Activated CD4-positive, alpha-beta T cell treated with anti-CD3 and anti-CD28 coated beads, Interleukin-2, amount 10 ng/mL, durations not matched to agents 24 days and 14 days (primary cell): ENCODE measurements around the gene GPX3. TPM values are rescaled to one million over a fixed set of nuclear protein-coding genes. Genes with fewer than 3 reads are reported as not detected.

Experiments used
- DNase-seq: peaks from one replicate; pipeline ENCODE4 v3.0.0; 2022
- H3K27ac Mint-ChIP-seq: one replicate; pipeline ENCODE4 v1.8.0; 2022; ENCODE audit warnings: mild to moderate bottlenecking, mixed read lengths
- H3K27me3 Mint-ChIP-seq: one replicate; pipeline ENCODE4 v1.8.0; 2022; ENCODE audit warnings: mixed read lengths
- H3K36me3 Mint-ChIP-seq: one replicate; pipeline ENCODE4 v1.8.0; 2022; ENCODE audit warnings: low read depth, mild to moderate bottlenecking, mixed read lengths
- H3K4me1 Mint-ChIP-seq: one replicate; pipeline ENCODE4 v1.8.0; 2021; ENCODE audit warnings: mixed read lengths
- H3K4me3 Mint-ChIP-seq: one replicate; pipeline ENCODE4 v1.8.0; 2022; ENCODE audit warnings: mild to moderate bottlenecking, moderate library complexity, mixed read lengths
- H3K9me3 Mint-ChIP-seq: one replicate; pipeline ENCODE4 v1.8.0; 2021; ENCODE audit warnings: mixed read lengths
- intact Hi-C: fragments of 100-400 bp; cut with micrococcal nuclease; formaldehyde crosslinking; loops from one replicate; pipeline ENCODE4 v1.15.1; 2023
- total RNA-seq: library from RNA; stranded (reverse); gene quantifications from 2 replicates; pipeline ENCODE4 v1.2.3, GENCODE V29; 2022

Gene GPX3
- total RNA-seq, 1 donor from 2014 or later = not detected

DNA sequence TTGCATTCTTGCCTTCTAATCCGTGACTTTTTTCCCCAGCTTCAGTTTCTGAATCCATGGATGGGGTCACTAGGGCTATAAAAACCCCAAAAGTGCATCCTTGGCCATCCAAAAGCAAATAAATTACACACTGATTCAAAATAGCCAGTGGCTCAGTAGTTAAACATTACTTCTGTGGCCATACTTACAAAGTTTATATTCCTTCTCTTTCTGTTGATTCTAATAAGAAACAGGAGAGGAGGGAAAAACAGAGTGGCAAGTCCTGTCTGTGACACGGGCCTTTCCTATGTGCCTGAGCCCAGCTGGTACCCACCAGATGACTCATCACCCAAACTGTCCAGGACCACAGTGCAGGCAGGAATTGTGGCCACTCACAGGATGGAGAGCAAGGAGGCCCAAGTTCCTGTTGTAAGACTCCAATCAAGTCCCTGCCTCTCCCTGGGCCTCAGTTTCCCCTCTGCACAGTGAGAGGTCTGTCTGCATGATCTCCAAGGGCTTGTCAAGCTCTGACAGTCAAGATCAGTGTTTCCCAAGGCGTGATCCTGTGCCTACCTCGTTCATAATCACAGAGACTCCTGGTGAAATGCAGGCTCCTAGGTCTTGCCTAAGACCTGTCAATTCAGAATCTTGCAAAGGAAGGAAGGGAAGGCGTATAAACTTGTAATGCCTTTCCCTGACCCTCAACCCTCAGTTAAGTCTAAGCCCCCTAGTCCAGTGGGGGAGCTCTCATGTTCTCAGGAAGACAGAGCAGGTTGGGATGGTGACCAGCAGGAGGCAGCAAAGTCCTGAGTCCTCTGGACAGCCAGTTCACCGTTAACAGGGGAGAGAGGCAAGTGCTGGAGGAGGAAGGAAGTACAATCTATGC lies 30.9 kb downstream of the GPX3 start:
- peaks cover 71% of the 10 kb centered on the region for H3K36me3 Mint-ChIP-seq
- no peaks in the 10 kb centered on the region for H3K27me3 Mint-ChIP-seq
- H3K9me3 Mint-ChIP-seq = no peaks in the 10 kb centered on the region
- H3K4me1 Mint-ChIP-seq = peaks cover 9% of the 10 kb centered on the region
- intact Hi-C loops = loop anchor here (1.0 to 2.0 kb wide), 3 partner anchors 36 to 114 kb away; no protein-coding TSS in a partner anchor
- no peak overlapping the region for H3K4me3 Mint-ChIP-seq
- peak; percentile 89 for DNase-seq
- peak overlapping the region; percentile 46 for H3K27ac Mint-ChIP-seq

GRCh38 chr5:151051931-151052608 lies 31.7 kb downstream of the GPX3 start:
- DNase-seq = no peak
- H3K9me3 Mint-ChIP-seq = no peaks in the 10 kb centered on the region
- H3K36me3 Mint-ChIP-seq = peaks cover 68% of the 10 kb centered on the region
- H3K4me3 Mint-ChIP-seq = no peak overlapping the region
- intact Hi-C loops = loop anchor here (1.0 to 2.0 kb wide), 3 partner anchors 35 to 113 kb away; no protein-coding TSS in a partner anchor
- peaks cover 9% of the 10 kb centered on the region for H3K4me1 Mint-ChIP-seq
- no peaks in the 10 kb centered on the region for H3K27me3 Mint-ChIP-seq
- H3K27ac Mint-ChIP-seq = peak overlapping the region; percentile 46

GRCh38 chr5:151052836-151053235 lies 32.4 kb downstream of the GPX3 start:
- peak overlapping the region; percentile 59 for H3K27ac Mint-ChIP-seq
- no peaks in the 10 kb centered on the region for H3K27me3 Mint-ChIP-seq
- H3K36me3 Mint-ChIP-seq = peaks cover 67% of the 10 kb centered on the region
- DNase-seq = no peak
- H3K4me1 Mint-ChIP-seq = peaks cover 12% of the 10 kb centered on the region
- intact Hi-C loops = no loop called here
- no peak overlapping the region for H3K4me3 Mint-ChIP-seq
- H3K9me3 Mint-ChIP-seq = no peaks in the 10 kb centered on the region

DNA sequence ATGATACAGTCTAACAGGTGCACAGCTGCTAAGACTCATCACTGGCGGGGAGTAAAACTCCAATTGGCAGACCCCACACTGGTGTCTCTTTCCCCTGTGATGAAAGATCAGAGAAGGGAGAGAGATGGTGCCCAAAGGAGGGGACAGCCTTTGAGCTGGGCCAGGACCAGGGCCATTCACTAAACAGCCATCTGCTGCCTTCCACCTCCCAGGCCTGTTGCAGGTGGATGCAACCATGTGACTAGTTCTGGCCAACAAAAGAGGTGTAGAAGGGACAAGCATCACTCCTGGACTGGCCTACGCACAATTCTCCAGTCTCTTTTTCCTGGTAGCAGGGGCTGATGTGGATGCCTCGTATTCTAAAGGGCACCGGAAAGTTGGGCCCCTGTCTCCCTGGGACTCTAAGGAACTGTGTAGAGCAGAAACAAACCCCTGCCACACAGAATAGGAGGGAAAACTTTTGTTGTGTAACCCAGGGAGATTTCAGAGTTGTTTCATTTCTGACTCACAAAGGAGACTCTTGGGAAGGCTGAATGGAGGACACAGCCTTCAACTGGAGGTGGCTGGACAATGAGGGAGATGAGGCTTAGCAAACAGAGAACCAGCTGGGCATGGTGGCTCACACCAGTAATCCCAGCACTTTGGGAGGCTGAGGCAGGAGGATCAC lies 33.5 kb downstream of the GPX3 start:
- intact Hi-C loops = no loop called here
- H3K9me3 Mint-ChIP-seq = no peaks in the 10 kb centered on the region
- H3K27ac Mint-ChIP-seq = peak overlapping the region; percentile 62
- H3K4me1 Mint-ChIP-seq = peaks cover 17% of the 10 kb centered on the region
- H3K4me3 Mint-ChIP-seq = no peak overlapping the region
- DNase-seq = no peak
- H3K36me3 Mint-ChIP-seq = peaks cover 66% of the 10 kb centered on the region
- no peaks in the 10 kb centered on the region for H3K27me3 Mint-ChIP-seq

DNA sequence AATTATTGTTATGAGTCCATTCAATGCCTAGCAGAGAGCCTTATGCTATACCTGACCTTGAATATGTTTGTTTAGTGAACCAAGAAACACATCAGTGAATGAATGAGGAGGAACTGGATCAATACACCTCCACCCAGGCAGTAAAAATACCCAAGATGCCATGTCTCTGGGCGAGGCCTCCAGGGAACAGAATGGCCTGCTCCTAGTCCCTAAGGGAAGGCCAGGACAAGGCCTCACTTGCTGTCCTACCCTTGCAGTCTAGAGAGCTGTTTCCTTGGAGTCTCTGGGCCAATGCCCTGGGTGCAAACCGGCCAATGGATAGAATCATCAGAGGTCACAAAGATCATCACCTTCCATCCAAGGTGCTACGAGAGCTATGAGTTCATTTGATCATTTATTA lies 34.3 kb downstream of the GPX3 start:
- no peaks in the 10 kb centered on the region for H3K27me3 Mint-ChIP-seq
- no peak overlapping the region for H3K27ac Mint-ChIP-seq
- peaks cover 69% of the 10 kb centered on the region for H3K36me3 Mint-ChIP-seq
- intact Hi-C loops = no loop called here
- no peak for DNase-seq
- H3K4me1 Mint-ChIP-seq = peaks cover 25% of the 10 kb centered on the region
- H3K4me3 Mint-ChIP-seq = no peak overlapping the region
- no peaks in the 10 kb centered on the region for H3K9me3 Mint-ChIP-seq

DNA sequence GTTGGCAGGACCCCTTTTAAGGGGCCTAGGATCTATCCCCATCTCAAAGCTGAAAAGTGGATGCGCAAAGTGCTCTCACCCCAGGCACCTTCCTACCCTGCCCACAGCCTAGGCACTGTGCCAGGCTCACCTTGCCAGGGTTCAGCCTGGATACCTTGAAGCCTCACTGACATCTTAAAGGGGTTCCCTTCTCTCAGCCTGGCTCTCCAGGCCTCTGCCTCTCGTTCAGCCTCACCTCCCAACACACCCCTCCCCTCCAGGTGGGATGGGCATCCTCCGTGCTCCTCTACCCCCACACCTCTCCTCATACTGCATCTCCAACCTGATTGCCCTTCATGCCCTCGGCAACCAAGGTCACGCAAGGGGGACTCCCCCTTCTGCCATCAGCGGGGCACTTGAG lies 34.9 kb downstream of the GPX3 start:
- intact Hi-C loops = no loop called here
- Mint-ChIP-seq H3K27ac (peak overlapping the region; percentile 52), H3K4me3 (no peak overlapping the region), H3K4me1 (peaks cover 31% of the 10 kb centered on the region), H3K36me3 (peaks cover 68% of the 10 kb centered on the region), H3K27me3 (no peaks in the 10 kb centered on the region), H3K9me3 (no peaks in the 10 kb centered on the region)
- no peak for DNase-seq

- H3K36me3 Mint-ChIP-seq = peaks cover 68% of the 10 kb centered on the region
- peak overlapping the region; percentile 62 for H3K27ac Mint-ChIP-seq
- H3K9me3 Mint-ChIP-seq = no peaks in the 10 kb centered on the region
- H3K4me1 Mint-ChIP-seq = peaks cover 39% of the 10 kb centered on the region
- H3K4me3 Mint-ChIP-seq = no peak overlapping the region
- intact Hi-C loops = no loop called here
- H3K27me3 Mint-ChIP-seq = no peaks in the 10 kb centered on the region
- DNase-seq = no peak
Measured at GRCh38 chr5:151056379-151057325, 36.3 kb downstream of the GPX3 start.

DNA sequence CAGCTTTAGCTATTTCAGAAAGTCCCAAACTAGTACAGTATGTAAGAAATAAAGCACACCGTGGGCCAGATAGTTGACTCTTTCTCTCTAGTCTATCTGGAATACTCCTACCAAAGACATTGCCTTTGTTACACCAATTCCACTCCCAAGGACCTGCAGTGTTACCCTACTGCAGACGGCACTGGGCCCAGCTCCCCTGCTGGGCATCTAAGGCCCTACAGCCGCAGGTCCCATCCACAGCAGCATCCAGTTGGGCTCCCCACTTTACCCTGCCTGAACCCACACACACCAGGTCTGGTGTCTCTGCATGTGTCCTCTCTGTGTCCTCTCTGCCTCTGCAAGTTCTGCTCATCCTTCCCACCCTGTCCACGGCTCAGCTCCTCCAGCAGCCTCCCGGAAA lies 37.9 kb downstream of the GPX3 start:
- Mint-ChIP-seq H3K4me1 (peaks cover 43% of the 10 kb centered on the region), H3K27ac (peak overlapping the region; percentile 51), H3K27me3 (no peaks in the 10 kb centered on the region), H3K4me3 (no peak overlapping the region), H3K9me3 (no peaks in the 10 kb centered on the region), H3K36me3 (peaks cover 74% of the 10 kb centered on the region)
- intact Hi-C loops = no loop called here
- no peak for DNase-seq

DNA sequence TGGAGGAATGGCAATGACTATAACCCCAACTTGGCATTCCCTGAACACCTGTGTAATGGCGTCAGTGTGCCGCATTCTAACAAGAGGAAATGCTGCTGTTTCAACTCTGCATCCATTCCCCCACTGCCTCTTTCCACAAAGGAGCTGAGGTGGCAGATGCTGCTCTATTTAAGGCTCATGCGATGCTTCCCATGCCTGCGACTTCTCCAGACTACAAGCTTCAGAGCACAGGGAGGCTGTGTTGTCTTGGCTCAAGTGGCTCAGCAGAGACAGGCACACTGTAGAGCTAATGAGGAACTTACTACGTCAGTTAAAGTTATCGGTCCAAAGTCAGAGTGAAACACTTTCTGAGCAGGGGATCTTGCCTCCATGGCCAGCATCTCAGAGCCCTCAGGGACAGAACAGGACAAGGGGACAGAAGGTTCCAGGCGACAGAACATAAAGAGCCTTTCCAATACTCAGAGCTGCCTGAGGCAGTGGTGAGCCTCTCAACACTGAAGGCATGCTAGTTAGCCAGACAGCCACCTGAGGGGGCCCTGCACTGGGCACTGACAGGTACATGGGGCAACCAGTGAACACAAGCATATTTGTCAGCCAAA lies 38.6 kb downstream of the GPX3 start:
- Mint-ChIP-seq H3K27ac (peak overlapping the region; percentile 91), H3K9me3 (no peaks in the 10 kb centered on the region), H3K27me3 (no peaks in the 10 kb centered on the region), H3K4me3 (peak overlapping the region; percentile 63), H3K36me3 (peaks cover 77% of the 10 kb centered on the region), H3K4me1 (peaks cover 47% of the 10 kb centered on the region)
- intact Hi-C loops = no loop called here
- peak; percentile 68 for DNase-seq

- no peaks in the 10 kb centered on the region for H3K27me3 Mint-ChIP-seq
- H3K27ac Mint-ChIP-seq = peak overlapping the region; percentile 91
- peaks cover 57% of the 10 kb centered on the region for H3K4me1 Mint-ChIP-seq
- intact Hi-C loops = no loop called here
- H3K9me3 Mint-ChIP-seq = no peaks in the 10 kb centered on the region
- H3K36me3 Mint-ChIP-seq = peaks cover 72% of the 10 kb centered on the region
- no peak overlapping the region for H3K4me3 Mint-ChIP-seq
- DNase-seq = no peak
Measured at GRCh38 chr5:151060742-151061141, 40.4 kb downstream of the GPX3 start.

DNA sequence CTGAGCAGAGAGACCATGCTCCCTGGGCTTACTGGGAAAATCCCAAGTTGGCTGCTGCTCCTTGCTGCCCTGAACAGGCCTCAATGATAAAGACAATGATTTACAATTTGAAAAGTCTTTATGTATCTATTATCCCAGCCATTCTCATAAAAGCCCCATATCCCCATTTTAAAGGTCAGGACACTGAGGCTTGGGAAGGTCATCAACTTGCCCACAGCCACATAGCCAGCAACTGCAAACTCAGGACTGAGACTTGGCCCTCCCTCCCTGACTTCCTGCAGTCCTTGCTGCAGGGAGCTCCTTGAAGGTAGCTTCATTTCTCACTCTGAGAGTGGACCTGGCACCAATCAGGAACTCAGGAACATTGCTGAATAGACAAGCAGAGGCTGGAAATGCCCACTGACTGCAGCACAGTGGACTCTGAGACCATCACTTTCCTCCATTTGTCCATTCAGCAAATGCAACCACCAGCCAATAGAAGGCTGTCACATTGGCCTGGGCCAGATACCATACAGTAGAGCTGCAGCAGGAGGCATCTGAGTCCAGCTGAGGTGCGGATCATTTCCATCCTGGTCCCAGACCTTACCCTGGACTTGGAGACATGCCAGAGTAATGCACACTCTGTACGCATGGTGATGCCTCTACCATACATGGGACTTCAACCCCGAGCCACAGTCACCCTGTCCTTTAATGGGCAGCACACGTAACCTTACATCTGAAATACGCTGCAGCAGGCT lies 42.2 kb downstream of the GPX3 start:
- Mint-ChIP-seq H3K36me3 (peaks cover 79% of the 10 kb centered on the region), H3K27me3 (no peaks in the 10 kb centered on the region), H3K27ac (peak overlapping the region; percentile 88), H3K4me1 (peaks cover 71% of the 10 kb centered on the region), H3K9me3 (no peaks in the 10 kb centered on the region), H3K4me3 (no peak overlapping the region)
- intact Hi-C loops = no loop called here
- DNase-seq = no peak

DNA sequence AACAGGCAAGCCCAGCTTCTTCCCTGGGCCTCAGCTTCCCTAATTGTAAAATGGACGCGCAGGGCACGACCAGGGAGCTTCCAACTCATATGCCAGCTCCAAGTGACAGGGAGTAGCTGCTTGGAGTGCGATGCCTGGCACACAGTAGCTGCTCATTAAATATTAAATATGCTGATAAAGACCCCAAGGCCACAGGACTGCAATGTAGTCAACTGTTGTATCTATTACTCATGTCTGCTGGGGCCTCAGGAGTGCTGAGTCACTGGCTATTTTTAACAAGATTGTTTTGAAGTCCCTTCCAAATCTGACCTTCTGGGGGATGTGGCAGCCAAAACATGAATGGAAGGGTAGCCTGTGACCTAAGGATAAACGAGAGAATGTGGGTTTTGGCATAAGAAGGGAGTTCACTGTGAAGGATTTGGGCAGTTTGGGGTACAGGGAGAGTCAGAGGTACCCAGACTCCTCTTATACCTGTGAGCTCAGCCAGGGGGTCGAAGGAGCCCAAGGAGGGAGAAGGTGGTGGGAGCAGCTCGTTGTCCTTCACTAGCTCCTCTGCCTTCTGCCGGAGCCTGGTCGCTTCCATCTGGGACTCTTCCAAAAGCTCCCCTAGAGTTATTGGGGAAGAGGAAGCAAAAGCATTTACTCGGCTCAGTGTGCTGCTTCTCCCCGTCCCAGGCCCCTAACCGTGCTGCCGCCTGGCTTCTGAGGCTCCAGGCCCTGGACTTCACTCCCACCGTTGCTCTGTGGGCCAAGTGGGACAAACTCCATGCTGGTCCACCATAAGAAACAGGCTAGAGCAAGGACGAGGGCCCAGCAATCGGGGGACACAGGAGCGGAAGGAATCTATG lies 43.0 kb downstream of the GPX3 start:
- H3K27me3 Mint-ChIP-seq = no peaks in the 10 kb centered on the region
- intact Hi-C loops = no loop called here
- peaks cover 84% of the 10 kb centered on the region for H3K36me3 Mint-ChIP-seq
- no peaks in the 10 kb centered on the region for H3K9me3 Mint-ChIP-seq
- H3K4me3 Mint-ChIP-seq = peak overlapping the region; percentile 31
- no peak for DNase-seq
- peaks cover 77% of the 10 kb centered on the region for H3K4me1 Mint-ChIP-seq
- peak overlapping the region; percentile 88 for H3K27ac Mint-ChIP-seq
